Testis (tissue), 3 donors: Measurements from ENCODE around the gene KRR1. TPM values are rescaled to one million over a fixed set of nuclear protein-coding genes. Genes with fewer than 3 reads are reported as not detected.
"Not testable (repeated sequence)": the region's sequence is repeated elsewhere in the genome, so short reads cannot be mapped to it uniquely, and the experiment has no call there.

Experiments used
- DNase-seq: peaks from one replicate; pipeline ENCODE4 v3.0.0-alpha.2; 2019
- H3K27ac ChIP-seq, 2 donors: fragments of 200-600 bp; sonication (generic); one replicate each; pipeline ENCODE4 v1.5.1; 2019
- H3K27me3 ChIP-seq: fragments of 200-600 bp; sonication (generic); one replicate; pipeline ENCODE4 v1.5.1; 2019
- H3K36me3 ChIP-seq: fragments of 200-600 bp; sonication (generic); one replicate; pipeline ENCODE4 v1.5.1; 2017; ENCODE audit warnings: low read depth; ENCODE audit errors: missing control alignments
- H3K4me1 ChIP-seq: fragments of 200-600 bp; sonication (generic); one replicate; pipeline ENCODE4 v1.5.1; 2019
- H3K4me3 ChIP-seq, 2 donors: fragments of 200-600 bp; sonication (generic); one replicate each; pipeline ENCODE4 v1.5.1; 2017 to 2019
- H3K9me3 ChIP-seq: fragments of 200-600 bp; sonication (generic); one replicate; pipeline ENCODE4 v1.5.1; 2017
- CTCF ChIP-seq, 3 experiments: fragments of 450-650 bp in 2 of 3; fragments of 200-600 bp in 1 of 3; sonication (generic) in 1 of 3; IDR thresholded peaks; one replicate each; pipeline ENCODE4 v1.5.1; 2016 to 2019; ENCODE audit warnings: antibody characterized with exemption in 3 of 3, mild to moderate bottlenecking in 2 of 3, moderate library complexity in 1 of 3
- POLR2A ChIP-seq: fragments of 450-650 bp; IDR thresholded peaks from one replicate; pipeline ENCODE4 v1.6.1; 2017; ENCODE audit warnings: antibody characterized with exemption, mild to moderate bottlenecking, moderate library complexity
- WGBS, 2 donors: methylation state at CpG; one replicate each; pipeline ENCODE4 v1.1.5; 2018; 5-methylcytosine and 5-hydroxymethylcytosine counted together
- intact Hi-C: fragments of 100-400 bp; cut with DNase I; formaldehyde crosslinking; loops from one replicate; pipeline ENCODE4 v1.15.1; 2023; ENCODE audit warnings: low total_unique reads
- polyA plus RNA-seq: library from polyadenylated mRNA; stranded (reverse); fragments of 350-450 nt; fragmentation: Illumina TruSeq; extraction: RNeasy Lipid Tissue Mini Kit (QIAGEN cat#74804); gene quantifications from one replicate; pipeline ENCODE4 v1.2.3, GENCODE V29; 2014; ENCODE audit warnings: low read depth, low replicate concordance; ENCODE audit not compliant: insufficient read depth
- total RNA-seq, 2 donors: library from RNA; depleted of rRNA; stranded (reverse); fragments of >200 nt; gene quantifications; one replicate each; pipeline ENCODE4 v1.2.3, GENCODE V29; 2016

The KRR1 gene
- total and polyA plus RNA-seq, 3 donors from 2014 or later = 24.8 to 38.8 (median 37.5) TPM

- Histone ChIP-seq H3K4me3 (no peak overlapping the region), H3K27ac (no peak overlapping the region), H3K27me3 (no peaks in the 10 kb centered on the region), H3K4me1 (no peaks in the 10 kb centered on the region), H3K36me3 (no peaks in the 10 kb centered on the region), H3K9me3 (no peaks in the 10 kb centered on the region)
- TF ChIP-seq CTCF (IDR thresholded peaks at IDR 0.05) = no peak
- no peak for TF ChIP-seq POLR2A
- intact Hi-C loops = no loop called here
- WGBS, 2 donors = 75 to 94% methylated on average over 5 of the region's 5 CpGs
- DNase-seq = no peak
Observed at GRCh38 chr12:75455839-75456238, 55.6 kb downstream of the KRR1 start.

GRCh38 chr12:75452675-75453330 is 58.6 kb downstream of the KRR1 start:
- H3K4me3 ChIP-seq = no peak overlapping the region
- no peaks in the 10 kb centered on the region for H3K36me3 ChIP-seq
- no peaks in the 10 kb centered on the region for H3K27me3 ChIP-seq
- DNase-seq = no peak
- intact Hi-C loops = no loop called here
- H3K27ac ChIP-seq = no peak overlapping the region
- H3K9me3 ChIP-seq = no peaks in the 10 kb centered on the region
- 82 to 83% methylated on average over 3 of the region's 3 CpGs for WGBS, 2 donors
- no peaks in the 10 kb centered on the region for H3K4me1 ChIP-seq
- TF ChIP-seq CTCF (IDR thresholded peaks at IDR 0.05) (no peak), POLR2A (no peak)

GRCh38 chr12:75447691-75448393 is 63.6 kb downstream of the KRR1 start:
- no peak overlapping the region for H3K27ac ChIP-seq
- H3K4me1 ChIP-seq = no peaks in the 10 kb centered on the region
- no peak overlapping the region for H3K4me3 ChIP-seq
- 76 to 82% methylated on average over 4 of the region's 4 CpGs for WGBS, 2 donors
- H3K36me3 ChIP-seq = no peaks in the 10 kb centered on the region
- no peaks in the 10 kb centered on the region for H3K9me3 ChIP-seq
- no peaks in the 10 kb centered on the region for H3K27me3 ChIP-seq
- no peak for DNase-seq
- intact Hi-C loops = no loop called here
- no peak for TF ChIP-seq POLR2A
- TF ChIP-seq CTCF (IDR thresholded peaks at IDR 0.05) = no peak

- no peaks in the 10 kb centered on the region for H3K9me3 ChIP-seq
- intact Hi-C loops = no loop called here
- DNase-seq = no peak
- H3K4me1 ChIP-seq = no peaks in the 10 kb centered on the region
- no peak overlapping the region for H3K27ac ChIP-seq
- no peak overlapping the region for H3K4me3 ChIP-seq
- H3K27me3 ChIP-seq = no peaks in the 10 kb centered on the region
- TF ChIP-seq POLR2A (no peak), CTCF (IDR thresholded peaks at IDR 0.05) (no peak)
- no peaks in the 10 kb centered on the region for H3K36me3 ChIP-seq
Observed at GRCh38 chr12:75446857-75447256, 64.6 kb downstream of the KRR1 start.

- intact Hi-C loops, H3K9me3 ChIP-seq, H3K27me3 ChIP-seq, H3K36me3 ChIP-seq, H3K27ac ChIP-seq, H3K4me1 ChIP-seq, H3K4me3 ChIP-seq, DNase-seq: not testable (repeated sequence)
- WGBS, 2 donors = 61 to 68% methylated on average over 7 of the region's 7 CpGs
Observed at GRCh38 chr12:75445137-75445507, 66.3 kb downstream of the KRR1 start.
